SHP77 treated with DMSO at 0.1 percent for 48 hours (cell line): ENCODE measurements around the gene DLEU7.

Experiments
- DNase-seq: peaks from one replicate; lab custom pipeline; 2025; lab: John Stamatoyannopoulos, UW

Gene DLEU7

GRCh38 chr13:50843257-50844083, at the start of gene DLEU7:
Gene DLEU7, minus strand, starts transcription at chr13:50843692. Its CDS starts 46 bp downstream, at chr13:50843646.
- no peak for DNase-seq

GRCh38 chr13:50892210-50892944, 48.9 kb upstream of the DLEU7 start:
- DNase-seq: no peak

- DNase-seq: no peak
These were observed 47.7 kb upstream of the DLEU7 start for GRCh38 chr13:50891206-50891605.

GRCh38 chr13:50889317-50889716, 45.8 kb upstream of the DLEU7 start:
- no peak for DNase-seq

GRCh38 chr13:50888362-50888761, 44.9 kb upstream of the DLEU7 start:
- DNase-seq: no peak

GRCh38 chr13:50887151-50887550, 43.7 kb upstream of the DLEU7 start:
- DNase-seq: no peak

GRCh38 chr13:50884265-50884664, 40.8 kb upstream of the DLEU7 start:
- no peak for DNase-seq

- DNase-seq: no peak
These were observed 40.2 kb upstream of the DLEU7 start for GRCh38 chr13:50883728-50884127.

- no peak for DNase-seq
These were observed 39.4 kb upstream of the DLEU7 start for GRCh38 chr13:50882816-50883435.

GRCh38 chr13:50873991-50874390, 30.5 kb upstream of the DLEU7 start:
- DNase-seq: no peak

- DNase-seq: no peak
These were observed 30.0 kb upstream of the DLEU7 start for GRCh38 chr13:50873467-50873866.

- no peak for DNase-seq
These were observed 27.9 kb upstream of the DLEU7 start for GRCh38 chr13:50871405-50871804.

GRCh38 chr13:50867637-50867945, 24.1 kb upstream of the DLEU7 start:
- DNase-seq: no peak

GRCh38 chr13:50866817-50867636, 23.5 kb upstream of the DLEU7 start:
- DNase-seq: no peak

- no peak for DNase-seq
These were observed 21.0 kb upstream of the DLEU7 start for GRCh38 chr13:50864492-50864891.

GRCh38 chr13:50855681-50856080, 12.2 kb upstream of the DLEU7 start:
- no peak for DNase-seq

- DNase-seq: no peak
These were observed 7.0 kb upstream of the DLEU7 start for GRCh38 chr13:50850445-50850844.

- DNase-seq: no peak
These were observed 4.0 kb upstream of the DLEU7 start for GRCh38 chr13:50847501-50847900.

GRCh38 chr13:50846861-50847475, 3.5 kb upstream of the DLEU7 start:
- DNase-seq: no peak

- no peak for DNase-seq
These were observed 1.7 kb upstream of the DLEU7 start for GRCh38 chr13:50845211-50845610.

GRCh38 chr13:50844084-50844875, 788 bp upstream of the DLEU7 start:
- no peak for DNase-seq
